GM19099 (cell line): ENCODE results near the gene B3GAT1.

Experiments used
- POLR2A ChIP-seq: IDR thresholded peaks from 3 replicates; pipeline ENCODE4 v1.6.1; 2011; ENCODE audit warnings: low read depth; ENCODE audit not compliant: insufficient read length; ENCODE audit errors: extremely low read depth

The B3GAT1 gene

GRCh38 chr11:134423106-134423505, 11.1 kb upstream of the B3GAT1 start:
- no peak for TF ChIP-seq POLR2A

GRCh38 chr11:134417871-134418840, 6.1 kb upstream of the B3GAT1 start:
- TF ChIP-seq POLR2A = no peak

DNA sequence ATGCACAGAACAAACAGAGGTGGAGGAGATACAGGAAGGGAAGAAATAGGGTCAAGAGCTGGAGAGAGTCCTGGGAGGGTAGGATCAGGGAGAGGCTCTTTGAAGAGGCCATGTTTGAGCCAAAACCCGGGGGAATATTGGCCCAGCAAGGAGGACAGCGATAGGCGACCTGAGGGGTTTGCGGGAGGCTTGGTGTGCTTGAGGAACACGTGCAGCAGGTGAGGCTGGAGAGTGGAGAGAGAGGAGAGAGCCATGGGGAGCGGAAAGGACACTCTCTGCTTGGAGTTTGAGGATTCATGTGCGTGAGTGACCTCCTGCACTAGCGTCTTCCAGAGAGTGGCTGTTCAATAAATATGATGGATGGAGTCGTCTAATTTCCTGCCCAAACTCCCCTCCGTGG, 4.7 kb upstream of the B3GAT1 start:
- no peak for TF ChIP-seq POLR2A

DNA sequence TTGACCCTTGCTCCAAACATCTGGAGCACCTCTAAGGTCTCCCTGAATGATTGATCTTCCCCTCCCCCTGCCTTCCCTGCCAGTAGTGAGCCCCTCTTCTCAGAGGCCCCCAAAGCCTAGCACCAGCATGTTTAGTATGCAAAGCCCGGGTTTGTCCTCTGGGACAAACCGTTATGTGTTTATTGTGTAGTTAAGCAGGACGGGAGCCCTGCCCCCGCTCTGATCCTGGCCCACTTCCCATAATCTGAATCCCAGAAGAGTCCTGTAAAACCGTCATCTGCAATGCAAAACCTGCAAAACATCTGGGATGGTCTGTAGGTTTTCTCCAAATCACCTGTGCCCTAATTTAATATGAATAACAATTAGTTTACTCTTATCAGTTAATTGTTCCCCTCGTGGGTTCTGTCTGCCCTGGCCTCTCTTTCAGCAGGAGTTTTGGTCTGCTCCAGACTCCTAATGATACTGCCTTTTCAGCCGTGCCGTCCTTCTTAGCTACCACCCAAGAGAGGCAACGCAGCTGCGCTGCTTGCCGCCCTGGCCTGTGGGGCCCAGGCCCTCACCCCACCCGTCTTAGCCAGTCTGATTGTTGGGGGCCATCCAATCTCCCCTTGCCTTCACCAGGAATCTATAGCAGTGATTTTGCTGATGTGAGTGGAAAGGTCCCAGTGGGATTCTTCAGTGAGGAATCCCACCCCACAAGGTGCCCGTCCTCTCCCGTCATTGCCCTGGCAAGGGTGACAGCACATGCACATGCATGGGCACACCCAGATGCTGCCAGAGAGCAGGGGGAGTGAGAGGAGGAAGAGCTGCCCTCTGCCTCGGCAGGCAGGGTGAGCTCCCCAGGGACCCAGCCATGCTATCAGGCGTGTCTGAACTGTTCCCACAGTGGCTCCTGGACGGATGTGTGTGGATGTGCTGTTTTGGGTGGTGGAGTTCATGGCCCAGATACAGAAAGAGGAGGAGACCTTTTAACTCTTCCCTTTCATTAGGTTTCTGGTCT, 3.0 kb upstream of the B3GAT1 start:
- no peak for TF ChIP-seq POLR2A

- TF ChIP-seq POLR2A = no peak
Measured at GRCh38 chr11:134413826-134414731, 2.0 kb upstream of the B3GAT1 start.

GRCh38 chr11:134413043-134413825, 1.2 kb upstream of the B3GAT1 start:
- no peak for TF ChIP-seq POLR2A

DNA sequence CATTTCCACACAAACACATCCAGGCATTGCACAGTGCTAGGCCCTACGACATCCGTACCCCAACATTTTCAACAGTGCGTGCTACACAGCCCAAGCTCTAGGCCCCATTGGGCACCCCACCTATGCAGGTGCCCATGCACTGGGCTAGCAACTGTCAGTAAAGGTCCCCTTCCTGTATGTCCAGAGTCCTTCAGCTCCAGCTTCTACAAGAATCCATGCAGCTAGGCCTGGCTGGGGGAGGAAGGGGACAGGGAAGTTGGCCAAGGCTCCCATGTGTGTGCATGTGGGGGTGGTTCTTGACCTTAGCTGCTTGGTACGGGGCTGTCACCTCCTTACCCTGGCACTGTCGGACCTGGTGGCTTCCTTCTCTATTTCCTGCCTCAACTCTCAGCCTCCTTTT, 1.3 kb downstream of the B3GAT1 start:
- TF ChIP-seq POLR2A = no peak

- no peak for TF ChIP-seq POLR2A
Measured at GRCh38 chr11:134409552-134410429, 2.3 kb downstream of the B3GAT1 start.

GRCh38 chr11:134407923-134408322, 4.1 kb downstream of the B3GAT1 start:
- TF ChIP-seq POLR2A = no peak

GRCh38 chr11:134407321-134407828, 4.7 kb downstream of the B3GAT1 start:
- no peak for TF ChIP-seq POLR2A

- no peak for TF ChIP-seq POLR2A
Measured at GRCh38 chr11:134406264-134407185, 5.5 kb downstream of the B3GAT1 start.
